ENCODE data around the gene CXCL17.

DNA sequence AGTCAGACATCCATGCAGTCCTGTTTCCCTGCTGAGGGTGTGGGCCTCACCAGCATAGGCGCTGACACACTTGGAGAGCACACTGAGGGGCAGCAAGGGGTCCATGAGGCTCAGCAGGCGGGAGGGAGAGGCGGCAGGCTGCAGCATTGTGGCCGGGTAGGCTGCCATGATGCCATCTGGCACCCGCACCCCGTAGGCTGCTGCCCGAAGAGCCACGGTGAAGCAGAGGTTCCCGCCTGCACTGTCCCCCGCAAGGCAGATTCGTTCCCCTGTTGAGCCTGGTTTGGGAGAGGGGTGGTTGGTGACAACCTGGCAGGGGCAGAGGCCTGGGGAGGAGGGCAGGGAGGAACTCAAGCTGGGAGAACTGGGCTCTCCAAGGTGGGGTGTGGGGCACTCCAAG, 36.6 kb downstream of the CXCL17 start:
- TF ChIP-seq, protein P1, sequence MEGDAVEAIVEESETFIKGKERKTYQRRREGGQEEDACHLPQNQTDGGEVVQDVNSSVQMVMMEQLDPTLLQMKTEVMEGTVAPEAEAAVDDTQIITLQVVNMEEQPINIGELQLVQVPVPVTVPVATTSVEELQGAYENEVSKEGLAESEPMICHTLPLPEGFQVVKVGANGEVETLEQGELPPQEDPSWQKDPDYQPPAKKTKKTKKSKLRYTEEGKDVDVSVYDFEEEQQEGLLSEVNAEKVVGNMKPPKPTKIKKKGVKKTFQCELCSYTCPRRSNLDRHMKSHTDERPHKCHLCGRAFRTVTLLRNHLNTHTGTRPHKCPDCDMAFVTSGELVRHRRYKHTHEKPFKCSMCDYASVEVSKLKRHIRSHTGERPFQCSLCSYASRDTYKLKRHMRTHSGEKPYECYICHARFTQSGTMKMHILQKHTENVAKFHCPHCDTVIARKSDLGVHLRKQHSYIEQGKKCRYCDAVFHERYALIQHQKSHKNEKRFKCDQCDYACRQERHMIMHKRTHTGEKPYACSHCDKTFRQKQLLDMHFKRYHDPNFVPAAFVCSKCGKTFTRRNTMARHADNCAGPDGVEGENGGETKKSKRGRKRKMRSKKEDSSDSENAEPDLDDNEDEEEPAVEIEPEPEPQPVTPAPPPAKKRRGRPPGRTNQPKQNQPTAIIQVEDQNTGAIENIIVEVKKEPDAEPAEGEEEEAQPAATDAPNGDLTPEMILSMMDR (IDR thresholded peaks at IDR 0.05): no peak
- no peak for TF ChIP-seq POLR2A (IDR thresholded peaks at IDR 0.05)

Data from uterus (tissue), 2 donors.